HG03108 (cell line): ENCODE measurements around the gene KCNJ11.

ENCODE experiments used
- ATAC-seq: cut with Tn5 transposase; IDR thresholded peaks from one replicate; pipeline ENCODE4 v1.9.1; 2021; ENCODE audit warnings: moderate library complexity; ENCODE audit not compliant: unreplicated experiment

Gene KCNJ11

GRCh38 chr11:17369094-17369493, 19.4 kb downstream of the KCNJ11 start:
- ATAC-seq: no peak

GRCh38 chr11:17368551-17368950, 19.9 kb downstream of the KCNJ11 start:
- ATAC-seq: no peak

DNA sequence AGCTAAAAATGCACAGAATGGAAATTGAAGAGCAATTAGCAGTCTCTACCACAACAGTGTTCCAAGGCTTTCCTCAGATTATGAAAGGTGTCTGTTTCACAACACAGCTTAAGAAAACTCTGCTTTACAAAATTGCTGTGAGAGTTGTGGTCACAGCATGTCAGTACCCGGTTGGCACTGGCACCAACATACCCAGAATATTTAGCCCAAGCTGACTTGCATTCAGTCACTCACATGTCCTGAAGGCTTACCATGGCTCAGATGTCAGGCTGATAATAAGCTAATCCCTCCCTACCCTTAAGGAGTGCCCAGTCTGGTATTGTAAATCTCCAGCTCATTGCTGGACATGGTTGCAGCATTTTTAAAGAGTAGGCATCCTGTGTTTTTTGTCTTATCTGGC, 22.0 kb downstream of the KCNJ11 start:
- ATAC-seq: no peak

DNA sequence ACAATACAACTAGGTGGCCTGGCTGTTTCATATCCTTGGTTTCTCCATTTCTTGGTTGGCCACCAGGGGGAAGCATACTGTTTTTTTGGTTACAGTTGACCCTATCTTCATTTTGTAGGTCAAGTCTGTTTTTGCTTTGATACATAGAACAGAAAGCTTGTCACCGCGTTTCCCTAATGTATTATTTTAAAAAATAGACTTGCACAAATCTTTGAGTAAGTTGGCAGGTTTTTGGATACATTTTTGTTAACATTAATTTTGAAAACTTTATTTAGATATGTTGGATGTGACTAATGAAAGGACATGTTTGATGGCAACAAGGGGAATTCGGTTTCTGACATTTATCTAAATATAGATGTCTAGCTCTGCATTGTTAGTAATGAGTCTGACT, 33.9 kb downstream of the KCNJ11 start:
- ATAC-seq: no peak

GRCh38 chr11:17353821-17354600, 34.4 kb downstream of the KCNJ11 start:
- ATAC-seq: no peak

GRCh38 chr11:17352950-17353820, 35.3 kb downstream of the KCNJ11 start:
- no peak for ATAC-seq

DNA sequence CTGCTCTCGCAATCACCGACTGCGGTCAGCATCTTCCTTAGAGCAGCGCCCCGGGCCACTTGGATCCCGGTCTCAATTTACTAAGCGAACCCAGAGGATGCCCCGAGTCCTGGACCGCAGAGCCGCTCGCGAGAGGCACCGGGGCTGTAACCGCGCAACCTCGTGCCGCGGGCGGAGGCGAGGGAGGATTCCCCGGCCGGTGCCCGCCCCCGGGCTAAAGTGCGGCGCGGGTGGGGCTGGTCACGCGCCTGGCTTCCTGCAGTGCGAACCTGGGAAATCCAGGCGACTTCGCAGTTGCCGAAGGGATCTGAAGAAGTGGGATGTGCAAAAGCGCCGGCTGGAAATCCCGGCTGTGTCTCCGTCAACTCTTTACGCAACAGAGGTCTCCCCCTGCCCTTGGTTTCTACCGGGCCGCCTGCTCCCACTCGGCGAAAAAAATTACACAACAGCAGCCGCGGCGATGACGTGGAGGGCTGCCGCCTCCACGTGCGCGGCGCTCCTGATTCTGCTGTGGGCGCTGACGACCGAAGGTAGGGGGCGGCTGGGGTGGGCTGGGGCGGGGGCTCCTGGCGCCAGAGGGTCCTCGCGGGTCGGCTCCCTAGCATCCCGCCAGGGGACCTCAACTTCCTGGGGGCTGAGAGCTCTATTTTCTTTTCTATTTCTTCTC, 36.8 kb downstream of the KCNJ11 start, which contains the start of gene NCR3LG1:
TSS of gene NCR3LG1 (plus strand) at position 291 of the 667 bp plus-strand sequence. CDS start at position 461, 170 bp downstream.
- no peak for ATAC-seq

GRCh38 chr11:17351172-17351509, 37.3 kb downstream of the KCNJ11 start:
- no peak for ATAC-seq

- no peak for ATAC-seq
Observed at GRCh38 chr11:17350455-17351171, 37.8 kb downstream of the KCNJ11 start.

- no peak for ATAC-seq
Observed at GRCh38 chr11:17347676-17348075, 40.8 kb downstream of the KCNJ11 start.

DNA sequence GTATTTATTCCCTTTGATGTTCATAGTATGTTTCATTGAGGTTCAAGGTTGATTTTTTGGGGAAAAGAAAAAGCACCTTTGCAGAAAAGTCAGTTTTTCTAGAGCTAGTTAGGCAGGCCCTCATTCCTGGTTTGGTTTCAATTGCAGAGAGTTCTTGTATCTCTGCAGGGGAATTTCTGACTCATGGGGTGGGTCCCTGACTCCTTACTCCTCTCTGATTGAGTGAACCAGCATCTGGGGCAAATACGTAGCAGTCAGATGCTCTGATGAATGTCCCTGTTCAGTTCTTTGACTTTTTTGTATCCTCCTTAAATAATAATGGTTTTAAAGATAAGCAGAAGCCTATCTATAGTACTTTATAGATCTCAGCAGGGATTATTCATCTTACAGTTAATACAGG, 44.6 kb downstream of the KCNJ11 start:
- no peak for ATAC-seq

GRCh38 chr11:17343257-17343656, 45.2 kb downstream of the KCNJ11 start:
- ATAC-seq: no peak
